ENCODE measurements around the gene DLL4. TPM values are rescaled to one million over a fixed set of nuclear protein-coding genes. Genes with fewer than 3 reads are reported as not detected.

The DLL4 gene
- total RNA-seq, 1 donor from 2014 or later: 0.50 TPM

DNA sequence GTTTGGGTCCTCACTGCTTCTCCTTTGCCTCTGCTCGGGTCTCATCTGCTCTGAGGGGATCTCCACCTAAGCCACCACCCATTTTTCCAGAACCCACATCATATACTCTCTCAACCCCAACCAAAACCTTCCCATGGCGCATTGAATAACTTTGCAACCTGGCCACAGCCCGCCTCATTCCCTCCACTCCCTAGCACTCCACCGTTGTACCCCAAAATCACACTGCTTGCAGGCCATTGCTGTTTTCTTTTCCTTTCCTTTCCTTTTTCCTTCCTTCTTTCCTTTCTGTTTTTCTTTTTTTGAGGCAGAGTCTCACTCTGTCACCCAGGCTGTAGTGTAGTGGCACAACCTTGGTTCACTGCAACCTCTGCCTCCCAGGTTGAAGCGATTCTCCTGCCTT, 38.0 kb upstream of the DLL4 start:
- no peak for DNase-seq (ENCODE audit: low read depth)
- Histone ChIP-seq H3K27me3 (ENCODE audit: control insufficient read depth, insufficient read depth, low read length) (no peaks in the 10 kb centered on the region), H3K36me3 (ENCODE audit: control insufficient read depth, insufficient read depth, low read length) (no peaks in the 10 kb centered on the region), H3K4me3 (ENCODE audit: low read depth, low read length) (no peak overlapping the region)
- TF ChIP-seq CTCF (IDR thresholded peaks at IDR 0.05; ENCODE audit: insufficient read depth, low read length, poor library complexity, severe bottlenecking): no peak

GRCh38 chr15:40891810-40892446, 37.2 kb upstream of the DLL4 start:
- peak; percentile 80 for TF ChIP-seq CTCF (IDR thresholded peaks at IDR 0.05; ENCODE audit: insufficient read depth, low read length, poor library complexity, severe bottlenecking)
- Histone ChIP-seq H3K36me3 (ENCODE audit: control insufficient read depth, insufficient read depth, low read length) (no peaks in the 10 kb centered on the region), H3K4me3 (ENCODE audit: low read depth, low read length) (no peak overlapping the region), H3K27me3 (ENCODE audit: control insufficient read depth, insufficient read depth, low read length) (no peaks in the 10 kb centered on the region)
- DNase-seq (ENCODE audit: low read depth): no peak

DNA sequence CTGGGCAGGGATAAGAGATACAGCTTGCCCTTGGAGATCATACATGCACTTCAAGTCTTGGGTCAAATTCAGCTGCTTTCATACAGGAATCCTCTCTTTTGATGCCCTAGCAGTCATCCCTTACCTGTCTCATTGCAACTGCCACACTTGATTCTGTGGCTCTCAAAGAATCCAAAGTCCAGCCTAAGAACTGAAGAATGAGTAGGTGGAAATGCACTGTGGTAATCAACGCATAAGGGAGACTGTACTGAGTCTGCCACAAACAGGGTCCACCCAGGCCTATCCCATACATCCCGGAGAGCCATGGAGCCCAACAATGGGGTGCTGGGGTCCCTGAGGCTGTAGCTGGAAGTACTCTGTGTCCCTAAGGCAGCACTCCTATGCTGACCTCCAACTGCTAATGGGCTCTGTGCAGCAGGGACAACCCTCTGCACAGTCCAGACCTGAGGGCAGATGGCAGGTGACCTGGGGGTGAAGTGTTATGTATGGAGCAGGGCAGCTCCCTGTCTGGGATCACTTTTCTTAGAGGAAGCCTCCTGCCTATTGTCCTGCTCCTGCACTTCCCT, 36.6 kb upstream of the DLL4 start:
- no peak for DNase-seq (ENCODE audit: low read depth)
- TF ChIP-seq CTCF (IDR thresholded peaks at IDR 0.05; ENCODE audit: insufficient read depth, low read length, poor library complexity, severe bottlenecking): no peak
- Histone ChIP-seq H3K4me3 (ENCODE audit: low read depth, low read length) (no peak overlapping the region), H3K27me3 (ENCODE audit: control insufficient read depth, insufficient read depth, low read length) (no peaks in the 10 kb centered on the region), H3K36me3 (ENCODE audit: control insufficient read depth, insufficient read depth, low read length) (no peaks in the 10 kb centered on the region)

GRCh38 chr15:40893019-40893670, 36.0 kb upstream of the DLL4 start:
- no peaks in the 10 kb centered on the region for H3K36me3 ChIP-seq (ENCODE audit: control insufficient read depth, insufficient read depth, low read length)
- no peak overlapping the region for H3K4me3 ChIP-seq (ENCODE audit: low read depth, low read length)
- no peak for TF ChIP-seq CTCF (IDR thresholded peaks at IDR 0.05; ENCODE audit: insufficient read depth, low read length, poor library complexity, severe bottlenecking)
- no peaks in the 10 kb centered on the region for H3K27me3 ChIP-seq (ENCODE audit: control insufficient read depth, insufficient read depth, low read length)
- no peak for DNase-seq (ENCODE audit: low read depth)

DNA sequence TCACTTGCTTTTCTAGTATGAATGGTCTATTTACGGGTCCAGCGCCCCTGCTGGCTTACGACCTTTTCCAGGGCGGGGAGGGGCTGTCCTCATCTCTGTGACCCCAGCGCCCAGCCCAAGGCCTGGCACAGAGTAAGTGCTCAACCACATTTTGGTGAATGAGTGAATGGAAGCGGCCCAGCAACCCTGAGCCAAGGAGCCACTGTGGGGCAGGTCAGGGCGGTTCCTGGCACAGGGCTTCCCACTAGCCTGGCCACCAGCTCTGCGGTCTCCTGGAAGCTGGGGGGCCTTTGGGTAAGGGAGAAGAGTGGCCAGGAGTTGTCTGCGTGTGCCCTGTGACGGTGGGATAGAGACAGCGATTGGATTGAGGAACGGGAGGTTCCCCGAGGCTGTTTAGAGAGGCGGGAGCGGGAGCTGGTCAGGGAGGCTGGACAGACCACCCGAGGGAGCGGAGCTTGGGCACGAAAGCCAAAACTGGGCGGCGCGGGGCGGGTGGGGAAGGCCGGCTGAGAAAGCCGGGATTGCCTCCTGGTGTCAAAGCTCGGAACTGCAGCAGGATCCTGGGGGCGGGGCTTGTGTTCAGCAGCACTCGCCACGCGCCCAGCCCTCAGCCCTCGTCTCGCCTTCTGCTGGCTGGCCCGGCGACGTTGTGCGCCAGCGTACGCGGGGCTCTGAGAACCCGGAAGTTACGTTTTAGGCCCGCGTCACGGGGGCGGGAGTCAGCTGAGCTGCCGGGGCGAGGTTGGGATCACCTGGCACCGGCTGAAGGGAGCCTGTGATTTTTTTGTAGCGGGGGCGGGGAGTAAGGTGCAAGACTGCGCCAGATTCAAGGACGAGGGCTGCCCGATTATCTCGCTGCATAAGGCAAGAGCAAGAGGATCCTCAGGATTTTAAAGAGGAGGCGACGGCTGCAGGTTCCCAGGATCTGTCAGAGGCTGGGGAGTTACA, 35.1 kb upstream of the DLL4 start, which contains the start of gene VPS18:
VPS18 (plus strand) TSS at position 718 of the 948 bp plus-strand sequence. CDS start 319 bp downstream, outside the sequence.
- H3K27me3 ChIP-seq (ENCODE audit: control insufficient read depth, insufficient read depth, low read length): no peaks in the 10 kb centered on the region
- H3K36me3 ChIP-seq (ENCODE audit: control insufficient read depth, insufficient read depth, low read length): no peaks in the 10 kb centered on the region
- peak; percentile 89 for TF ChIP-seq CTCF (IDR thresholded peaks at IDR 0.05; ENCODE audit: insufficient read depth, low read length, poor library complexity, severe bottlenecking)
- peak; percentile 86 for DNase-seq (ENCODE audit: low read depth)
- H3K4me3 ChIP-seq (ENCODE audit: low read depth, low read length): peak within 1 kb of the TSS; percentile 89
